ENCODE data around the gene FGD3.

DNA sequence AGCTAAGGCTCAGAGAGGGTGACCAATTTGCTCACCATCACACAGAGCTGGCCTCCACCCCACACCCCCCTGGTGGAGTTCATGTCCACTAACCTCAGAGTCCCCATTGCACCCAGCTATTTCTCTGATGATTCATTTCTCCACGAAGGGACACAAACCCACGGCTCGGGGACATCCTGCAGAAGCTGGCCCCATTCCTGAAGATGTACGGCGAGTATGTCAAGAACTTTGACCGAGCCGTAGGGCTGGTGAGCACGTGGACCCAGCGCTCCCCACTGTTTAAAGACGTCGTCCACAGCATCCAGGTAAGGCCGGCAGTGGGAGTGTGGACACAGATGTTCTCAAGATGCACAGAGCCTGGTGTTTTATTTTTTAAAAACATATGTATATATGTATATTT lies 58.6 kb downstream of the FGD3 start:
- TF ChIP-seq EZH2 (IDR thresholded peaks at IDR 0.05; ENCODE audit: borderline replicate concordance, low read depth, low read length, poor library complexity, severe bottlenecking), result no peak
- TF ChIP-seq, protein P1, sequence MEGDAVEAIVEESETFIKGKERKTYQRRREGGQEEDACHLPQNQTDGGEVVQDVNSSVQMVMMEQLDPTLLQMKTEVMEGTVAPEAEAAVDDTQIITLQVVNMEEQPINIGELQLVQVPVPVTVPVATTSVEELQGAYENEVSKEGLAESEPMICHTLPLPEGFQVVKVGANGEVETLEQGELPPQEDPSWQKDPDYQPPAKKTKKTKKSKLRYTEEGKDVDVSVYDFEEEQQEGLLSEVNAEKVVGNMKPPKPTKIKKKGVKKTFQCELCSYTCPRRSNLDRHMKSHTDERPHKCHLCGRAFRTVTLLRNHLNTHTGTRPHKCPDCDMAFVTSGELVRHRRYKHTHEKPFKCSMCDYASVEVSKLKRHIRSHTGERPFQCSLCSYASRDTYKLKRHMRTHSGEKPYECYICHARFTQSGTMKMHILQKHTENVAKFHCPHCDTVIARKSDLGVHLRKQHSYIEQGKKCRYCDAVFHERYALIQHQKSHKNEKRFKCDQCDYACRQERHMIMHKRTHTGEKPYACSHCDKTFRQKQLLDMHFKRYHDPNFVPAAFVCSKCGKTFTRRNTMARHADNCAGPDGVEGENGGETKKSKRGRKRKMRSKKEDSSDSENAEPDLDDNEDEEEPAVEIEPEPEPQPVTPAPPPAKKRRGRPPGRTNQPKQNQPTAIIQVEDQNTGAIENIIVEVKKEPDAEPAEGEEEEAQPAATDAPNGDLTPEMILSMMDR (conservative IDR thresholded peaks at IDR 0.05; ENCODE audit: low read depth, low read length), result no peak

Data from A673 (cell line).